Stimulated activated CD4-positive, alpha-beta T cell treated with anti-CD3 and anti-CD28 coated beads, TNF-alpha, amount 100 ng/mL, for 24 hours (primary cell): ENCODE results near the gene FRRS1L.
A peak's percentile ranks its signal among the peaks of the same experiment; 100 is the strongest.

Source experiments
- DNase-seq, 3 experiments: peaks; one replicate each; pipeline ENCODE4 v3.0.0-alpha.2; 2020; ENCODE audit warnings: low read depth in 3 of 3

The FRRS1L gene, protein sequence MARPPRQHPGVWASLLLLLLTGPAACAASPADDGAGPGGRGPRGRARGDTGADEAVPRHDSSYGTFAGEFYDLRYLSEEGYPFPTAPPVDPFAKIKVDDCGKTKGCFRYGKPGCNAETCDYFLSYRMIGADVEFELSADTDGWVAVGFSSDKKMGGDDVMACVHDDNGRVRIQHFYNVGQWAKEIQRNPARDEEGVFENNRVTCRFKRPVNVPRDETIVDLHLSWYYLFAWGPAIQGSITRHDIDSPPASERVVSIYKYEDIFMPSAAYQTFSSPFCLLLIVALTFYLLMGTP

GRCh38 chr9:109166771-109167601 is at the start of gene FRRS1L:
FRRS1L (minus strand) TSS chr9:109167249; CDS start chr9:109167138, 111 bp downstream.
- DNase-seq, result no peak

DNA sequence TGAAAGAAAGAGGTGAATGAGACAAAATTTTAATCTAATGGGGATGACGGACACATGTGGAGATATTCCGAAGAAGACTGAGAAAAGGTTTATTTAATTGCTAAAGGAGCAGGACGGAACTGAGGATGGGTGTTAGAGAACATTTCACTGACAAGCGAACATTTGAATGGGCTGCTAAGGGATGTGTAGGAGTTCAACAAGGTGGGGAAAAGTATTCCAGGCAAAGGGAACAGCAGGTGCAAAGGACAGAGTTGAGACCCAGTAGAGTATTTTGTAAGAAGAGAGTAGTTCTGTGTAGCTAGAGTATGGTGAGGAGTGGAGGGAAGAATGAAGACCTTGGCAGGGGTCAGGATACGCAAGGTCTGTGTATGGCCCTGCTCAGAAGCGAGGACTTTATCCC is 47.4 kb upstream of the FRRS1L start:
- DNase-seq, result no peak

- DNase-seq, result no peak
These were observed 46.5 kb upstream of the FRRS1L start for GRCh38 chr9:109213285-109214121.

DNA sequence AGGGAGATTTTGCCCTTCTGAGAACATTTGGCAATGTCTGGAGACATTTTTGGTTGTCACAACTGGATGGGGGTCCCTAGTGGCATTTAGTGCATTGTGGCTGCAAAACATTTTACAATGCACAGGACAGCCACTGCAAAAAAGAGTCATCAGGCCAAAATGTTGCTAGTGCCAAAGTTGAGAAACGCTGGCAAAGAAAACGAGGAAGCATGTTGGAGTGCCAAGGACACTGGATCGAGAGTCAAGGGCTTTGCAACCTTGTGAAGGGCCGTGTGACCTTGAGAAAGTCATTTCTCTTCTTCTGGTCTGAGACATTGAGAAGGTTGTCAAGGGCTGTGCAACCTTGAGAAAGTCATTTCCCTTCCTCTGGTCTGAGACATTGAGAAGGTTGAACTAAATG is 45.7 kb upstream of the FRRS1L start:
- DNase-seq, result no peak

- DNase-seq, result no peak
These were observed 39.6 kb upstream of the FRRS1L start for GRCh38 chr9:109206670-109207069.

DNA sequence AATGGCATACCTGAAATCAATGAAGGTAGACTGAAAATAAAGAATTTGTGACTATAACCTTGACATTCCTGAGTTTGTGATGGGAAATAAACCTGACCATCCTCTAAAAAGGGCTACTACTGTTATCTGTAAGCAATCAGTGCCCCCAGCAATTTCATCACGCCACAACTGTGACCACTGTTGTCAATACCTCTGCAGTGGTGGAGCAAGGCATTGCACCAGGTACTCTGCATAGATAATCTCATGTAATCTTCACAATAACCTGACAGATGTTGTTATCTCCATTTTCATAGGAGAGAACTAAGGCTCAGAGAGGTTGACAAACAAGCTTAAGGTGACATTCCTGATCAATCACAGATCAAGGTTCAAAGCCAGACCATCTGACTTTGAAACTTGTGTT is 38.5 kb upstream of the FRRS1L start:
- DNase-seq, result no peak

DNA sequence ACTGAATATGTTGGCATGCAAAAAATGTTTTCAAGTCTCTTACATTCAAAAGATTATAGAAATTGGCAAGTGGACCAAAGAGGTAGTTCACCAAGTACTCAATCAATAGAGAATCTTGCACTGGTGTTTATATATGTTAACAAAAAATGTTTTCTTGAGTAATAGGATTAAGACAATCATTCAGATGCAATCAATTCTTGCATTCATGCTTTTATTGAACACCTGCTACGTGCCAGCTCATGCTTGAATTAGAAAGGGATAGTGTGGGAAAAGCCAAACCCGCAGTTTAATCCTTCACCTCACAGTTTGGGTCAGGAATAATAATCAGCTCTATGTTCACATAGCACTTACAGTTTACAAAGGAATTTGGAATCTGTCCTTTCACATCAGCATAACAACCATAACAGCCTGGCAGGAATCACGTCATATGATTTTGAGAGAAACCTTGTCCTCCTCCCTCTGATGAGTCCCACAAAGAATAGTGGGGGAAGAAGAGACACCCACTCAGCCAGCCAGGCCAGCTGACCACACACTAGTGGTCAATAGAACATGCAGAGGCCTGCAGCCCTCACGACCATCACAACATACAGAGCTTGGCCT is 36.8 kb upstream of the FRRS1L start:
- no peak for DNase-seq

DNA sequence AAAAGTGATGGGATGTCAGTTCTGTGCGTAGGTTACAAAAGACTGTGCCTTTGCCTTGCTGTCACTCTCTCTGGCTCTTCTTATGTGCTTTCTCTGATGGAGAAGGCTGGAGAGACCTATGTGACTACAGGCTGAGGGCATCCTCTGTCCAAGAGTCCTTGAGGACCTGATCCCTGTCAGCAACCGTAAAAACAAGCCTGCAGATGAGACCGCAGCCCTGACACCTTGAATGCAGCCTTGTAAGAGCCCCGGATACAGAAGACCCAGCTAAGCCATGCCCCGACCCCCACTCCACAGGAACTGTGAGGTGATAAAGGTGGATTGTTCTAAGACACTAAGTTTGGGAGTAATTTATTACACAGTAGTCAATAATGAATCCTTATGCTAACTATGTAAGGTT is 32.6 kb upstream of the FRRS1L start:
- DNase-seq, result no peak

GRCh38 chr9:109198736-109199382 is 31.8 kb upstream of the FRRS1L start:
- no peak for DNase-seq

DNA sequence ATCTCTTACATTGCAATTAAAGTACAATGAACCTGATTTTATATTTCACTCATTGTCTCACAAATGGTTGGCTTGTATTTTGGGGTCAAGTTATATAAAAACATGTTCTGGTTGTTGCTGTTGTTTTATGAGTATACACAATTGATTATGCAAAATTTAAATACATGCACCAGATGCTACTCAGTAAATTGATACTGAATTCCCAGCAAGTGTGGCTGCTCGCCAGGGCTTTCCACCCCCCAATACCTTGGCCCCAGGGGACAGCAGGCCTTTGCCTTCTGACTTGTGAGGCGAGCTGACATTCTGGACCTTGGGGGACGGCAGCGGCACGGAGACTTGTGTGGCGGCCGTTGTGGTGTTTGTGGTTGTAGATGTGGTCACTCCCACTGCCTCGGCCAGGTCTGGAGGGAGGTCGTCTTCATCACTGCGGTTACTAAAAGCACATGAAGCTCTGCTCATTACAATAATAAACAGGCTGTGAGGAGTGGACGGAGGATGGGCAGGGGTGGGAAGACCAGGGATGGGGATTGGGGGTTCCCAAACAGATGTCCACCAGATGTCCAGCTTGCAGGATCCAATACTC is 27.0 kb upstream of the FRRS1L start:
- no peak for DNase-seq

- no peak for DNase-seq
These were observed 25.8 kb upstream of the FRRS1L start for GRCh38 chr9:109192732-109193361.

- DNase-seq, result no peak
These were observed 24.7 kb upstream of the FRRS1L start for GRCh38 chr9:109191746-109192145.

DNA sequence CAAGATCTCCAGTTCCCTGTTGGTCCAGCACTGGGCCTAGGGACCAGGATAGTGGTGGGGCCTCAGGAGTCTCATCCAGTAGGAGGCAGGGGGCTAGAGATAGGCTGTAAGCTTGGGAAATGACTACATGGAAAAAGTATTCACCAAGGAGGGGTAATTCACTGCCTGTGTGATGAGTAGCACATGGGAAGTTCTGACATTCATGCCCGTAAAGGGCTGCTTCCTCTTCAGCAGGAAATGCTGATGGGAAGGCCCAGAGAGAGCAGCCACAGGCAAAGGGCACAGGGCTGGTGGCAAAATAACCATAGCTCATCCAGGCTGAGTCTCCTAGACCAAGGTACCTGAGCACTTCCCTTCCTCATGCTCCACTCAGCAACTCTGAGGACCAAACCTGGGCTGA is 23.1 kb upstream of the FRRS1L start:
- DNase-seq, result no peak

GRCh38 chr9:109186857-109187520 is 19.9 kb upstream of the FRRS1L start:
- DNase-seq, result no peak

- DNase-seq, result no peak
These were observed 16.1 kb upstream of the FRRS1L start for GRCh38 chr9:109182940-109183798.

GRCh38 chr9:109182550-109182939 is 15.5 kb upstream of the FRRS1L start:
- no peak for DNase-seq

DNA sequence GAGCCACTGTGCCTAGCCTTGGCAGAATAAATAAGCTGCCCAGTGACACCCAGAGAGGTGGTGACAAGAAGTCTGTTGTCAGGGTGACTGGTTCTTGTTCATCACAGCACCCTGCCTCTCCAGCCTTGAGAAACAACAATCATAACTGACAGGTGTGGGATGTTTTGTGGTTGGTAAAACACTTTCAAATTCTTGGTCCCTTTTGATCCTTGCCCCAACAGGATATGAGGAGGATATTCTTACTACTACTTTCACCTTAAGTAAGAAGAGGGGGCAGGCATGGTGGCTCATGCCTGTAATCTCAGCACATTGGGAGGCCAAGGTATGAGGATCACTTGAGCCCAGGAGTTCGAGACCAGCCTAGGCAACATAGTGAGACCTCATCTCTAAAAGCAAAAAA is 14.2 kb upstream of the FRRS1L start:
- DNase-seq, result peak in 2 of 3 experiments; percentile 6 to 30

DNA sequence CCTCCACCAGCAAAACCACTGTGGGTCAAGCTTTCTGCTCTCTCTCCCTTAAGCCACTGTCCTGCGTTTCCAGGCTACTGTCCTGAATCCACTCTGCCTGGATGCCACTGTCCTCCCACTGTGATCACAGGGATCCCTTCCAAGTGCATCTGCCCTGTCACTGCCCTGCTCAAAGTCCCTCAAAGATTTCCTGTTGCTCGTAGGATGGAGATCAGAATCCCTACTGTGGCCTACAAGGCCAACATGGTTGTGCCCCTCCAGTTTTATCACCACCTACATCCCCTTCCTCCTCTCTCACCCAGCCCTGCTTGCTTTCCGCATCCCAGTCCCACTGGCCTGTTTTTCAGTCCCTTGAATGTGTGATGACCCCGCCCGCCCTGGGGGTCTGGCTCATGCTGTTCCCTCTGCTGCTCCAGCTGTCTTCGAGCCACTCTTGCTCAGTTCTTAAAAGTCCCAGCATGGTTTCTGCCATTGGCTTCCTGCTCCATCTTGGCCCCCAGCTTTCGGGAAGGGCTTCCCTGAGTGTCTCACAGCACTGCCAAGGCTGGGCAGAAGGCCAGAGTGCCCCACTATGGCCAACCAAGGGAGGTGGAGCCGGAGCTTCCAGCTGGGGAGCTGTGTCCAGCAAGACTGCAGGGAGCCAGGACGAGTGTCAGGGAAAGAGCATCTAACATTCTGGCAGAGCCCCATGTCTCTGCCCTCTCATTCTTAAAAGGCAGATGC is 12.9 kb upstream of the FRRS1L start:
- no peak for DNase-seq
